Measurements from ENCODE around the gene ITIH4.

ITIH4 gene

GRCh38 chr3:52795298-52795900 lies 35.1 kb downstream of the ITIH4 start:
- no peak for DNase-seq

- DNase-seq: no peak
These were observed 35.8 kb downstream of the ITIH4 start, which contains the start of gene ITIH3 for GRCh38 chr3:52794612-52795099. TSS of gene ITIH3 (plus strand) at chr3:52794796. CDS start at chr3:52794804, 8 bp downstream.

- no peak for DNase-seq
These were observed 36.5 kb downstream of the ITIH4 start for GRCh38 chr3:52793702-52794611.

GRCh38 chr3:52792961-52793695 lies 37.3 kb downstream of the ITIH4 start:
- no peak for DNase-seq

- DNase-seq: no peak
These were observed 38.1 kb downstream of the ITIH4 start for GRCh38 chr3:52792413-52792812.

GRCh38 chr3:52791928-52792327 lies 38.5 kb downstream of the ITIH4 start:
- DNase-seq: no peak

- DNase-seq: no peak
These were observed 39.1 kb downstream of the ITIH4 start for GRCh38 chr3:52791366-52791765.

DNA sequence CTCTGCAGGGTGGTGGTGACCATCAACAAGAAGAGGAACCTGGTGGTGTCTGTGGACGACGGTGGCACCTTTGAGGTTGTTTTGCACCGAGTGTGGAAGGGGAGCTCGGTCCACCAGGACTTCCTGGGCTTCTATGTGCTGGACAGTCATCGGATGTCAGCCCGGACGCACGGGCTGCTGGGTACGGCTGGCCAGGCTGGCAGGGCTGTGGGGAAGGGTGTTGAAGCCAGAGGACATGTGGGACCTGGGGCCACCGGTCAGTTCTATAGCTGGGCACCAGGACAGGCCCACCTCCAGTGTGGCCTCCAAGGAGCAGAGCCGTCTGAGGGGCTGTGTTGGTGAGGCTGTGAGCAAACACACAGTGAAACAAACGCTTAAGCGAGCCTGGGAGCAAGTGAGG lies 39.7 kb downstream of the ITIH4 start:
- DNase-seq: no peak

GRCh38 chr3:52790337-52790736 lies 40.1 kb downstream of the ITIH4 start:
- DNase-seq: no peak

DNA sequence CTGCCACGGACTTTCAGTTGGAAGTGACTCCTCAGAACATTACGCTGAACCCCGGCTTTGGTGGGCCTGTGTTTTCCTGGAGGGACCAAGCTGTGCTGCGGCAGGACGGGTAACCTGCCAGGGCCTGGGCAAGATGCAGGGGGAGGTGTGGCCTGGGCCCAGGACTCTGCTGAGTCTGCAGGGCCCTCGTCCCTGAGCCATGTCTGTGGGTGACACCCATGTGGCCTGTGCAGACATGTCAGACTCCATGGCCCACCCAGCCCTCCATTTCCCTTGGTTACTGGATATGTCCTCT lies 40.8 kb downstream of the ITIH4 start:
- DNase-seq: no peak

DNA sequence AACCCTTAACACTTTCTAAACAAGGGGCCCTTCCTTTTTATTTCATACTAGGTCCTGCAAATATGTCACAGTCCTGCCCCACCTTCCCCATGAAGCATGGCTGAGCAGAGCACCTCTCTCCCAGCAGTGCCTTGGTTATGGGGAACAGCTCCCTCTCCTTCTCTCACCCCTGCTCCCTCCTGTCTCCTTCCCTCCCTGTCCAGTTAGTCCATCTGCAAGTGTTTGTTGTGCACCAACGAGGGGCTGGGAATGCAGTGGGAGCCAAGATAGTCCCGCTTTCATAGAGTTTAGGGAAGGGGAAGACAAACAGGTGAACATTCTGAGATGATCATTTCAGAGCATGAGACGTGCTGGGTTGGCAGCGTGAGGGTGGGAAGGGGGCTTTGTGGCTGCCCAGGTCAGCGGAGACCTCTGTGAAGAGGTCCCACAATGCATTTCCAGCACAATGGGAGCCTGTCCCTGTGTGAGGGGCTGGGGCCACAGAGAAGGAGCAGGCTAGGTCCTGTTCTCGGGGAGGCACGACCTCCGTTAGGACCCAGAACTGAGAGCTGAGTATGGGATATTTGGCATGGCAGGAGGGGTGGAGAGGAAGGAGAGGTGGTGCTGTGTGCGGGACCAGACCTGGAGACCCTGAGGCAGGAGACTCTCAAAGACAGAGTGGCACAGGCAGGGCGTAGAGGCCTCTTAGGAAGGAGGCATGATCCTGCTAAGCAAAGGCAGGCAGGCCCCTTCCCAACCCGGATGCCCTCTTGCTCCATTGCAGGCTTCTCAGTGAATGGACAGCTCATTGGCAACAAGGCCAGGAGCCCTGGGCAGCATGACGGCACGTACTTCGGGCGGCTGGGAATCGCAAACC lies 41.4 kb downstream of the ITIH4 start:
- DNase-seq: no peak

- DNase-seq: no peak
These were observed 42.5 kb downstream of the ITIH4 start for GRCh38 chr3:52787672-52788625.

- DNase-seq: no peak
These were observed 43.2 kb downstream of the ITIH4 start for GRCh38 chr3:52787246-52787645.

DNA sequence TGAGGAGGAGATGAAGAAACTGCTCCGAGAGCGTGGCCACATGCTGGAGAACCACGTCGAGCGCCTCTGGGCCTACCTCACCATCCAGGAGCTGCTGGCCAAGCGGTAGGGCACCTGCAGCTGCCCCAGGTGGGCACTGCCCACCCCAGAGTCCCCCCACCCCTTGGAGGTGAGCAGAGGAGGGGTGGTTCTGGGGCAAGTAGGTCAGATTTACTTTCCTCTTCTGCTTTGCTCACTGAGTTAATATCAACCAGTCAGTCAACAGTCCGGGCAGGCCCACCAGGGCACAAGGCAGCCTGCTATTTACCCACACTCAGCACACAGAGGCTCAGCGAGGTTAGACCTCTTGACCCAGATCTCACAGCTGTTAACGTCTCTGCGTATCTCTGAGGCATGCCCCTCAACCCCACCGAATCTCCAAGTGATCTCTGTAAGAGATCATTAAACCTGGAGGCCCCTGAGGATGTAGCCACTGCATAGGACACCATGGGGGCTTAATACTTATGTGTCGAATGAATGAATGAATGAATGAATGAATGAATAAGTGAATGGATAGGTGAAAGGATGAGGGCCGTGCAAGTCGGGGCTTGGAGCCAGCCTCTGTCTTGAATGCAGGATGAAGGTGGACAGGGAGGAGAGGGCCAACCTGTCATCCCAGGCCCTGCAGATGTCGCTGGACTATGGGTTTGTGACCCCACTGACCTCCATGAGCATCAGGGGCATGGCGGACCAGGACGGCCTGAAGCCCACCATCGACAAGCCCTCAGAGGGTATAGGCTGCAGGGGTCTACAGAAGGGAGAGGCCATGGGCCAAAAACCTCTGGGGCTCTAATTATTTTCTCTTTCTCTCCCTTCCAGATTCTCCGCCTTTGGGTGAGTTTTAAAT lies 43.9 kb downstream of the ITIH4 start:
- no peak for DNase-seq

GRCh38 chr3:52784931-52785590 lies 45.4 kb downstream of the ITIH4 start:
- DNase-seq: no peak

DNA sequence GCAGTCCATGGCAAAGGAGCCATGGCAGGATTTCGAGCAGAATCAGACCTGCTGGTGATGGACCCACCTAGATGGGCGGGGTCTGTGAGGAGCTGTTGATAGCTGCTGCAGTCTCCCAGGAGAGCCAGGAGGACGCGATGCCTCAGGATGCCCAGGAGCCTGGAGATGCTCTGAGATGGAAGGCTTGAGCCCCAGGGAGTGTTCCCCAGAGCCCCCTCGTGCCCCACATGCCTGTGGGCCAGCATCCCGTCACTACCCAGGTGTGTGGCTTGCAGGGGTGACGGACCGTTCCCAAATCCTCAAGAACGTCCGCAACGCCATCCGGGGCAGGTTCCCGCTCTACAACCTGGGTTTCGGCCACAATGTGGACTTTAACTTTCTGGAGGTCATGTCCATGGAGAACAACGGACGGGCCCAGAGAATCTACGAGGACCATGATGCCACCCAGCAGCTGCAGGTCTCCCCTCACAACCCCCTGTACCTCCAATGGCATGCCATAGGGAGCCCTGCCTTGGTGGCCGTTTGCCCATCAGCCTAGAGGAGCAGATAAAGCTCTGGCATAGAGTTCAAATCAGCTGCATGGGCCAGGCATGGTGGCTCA lies 46.4 kb downstream of the ITIH4 start:
- peak; percentile 6 for DNase-seq

DNA sequence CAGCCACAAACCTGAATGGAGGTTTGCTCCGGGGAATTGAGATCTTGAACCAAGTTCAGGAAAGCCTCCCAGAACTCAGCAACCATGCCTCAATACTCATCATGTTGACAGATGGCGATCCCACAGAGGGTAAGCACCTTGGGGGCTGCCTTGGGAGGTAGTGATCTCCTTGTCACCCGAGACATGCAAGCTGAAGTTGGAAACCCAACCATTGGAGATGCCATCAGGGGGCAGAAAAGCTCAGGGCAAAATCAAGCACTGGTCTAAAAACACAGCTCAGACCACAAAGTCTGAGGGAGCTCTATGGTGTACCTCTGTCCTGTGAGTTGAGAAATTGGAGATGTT lies 47.3 kb downstream of the ITIH4 start:
- DNase-seq: peak; percentile 4

GRCh38 chr3:52782412-52783210 lies 47.9 kb downstream of the ITIH4 start:
- peak; percentile 5 for DNase-seq

GRCh38 chr3:52781741-52782140 lies 48.7 kb downstream of the ITIH4 start:
- no peak for DNase-seq
